H1 (cell line): ENCODE results near the gene RENBP. TPM values are rescaled to one million over a fixed set of nuclear protein-coding genes. Genes with fewer than 3 reads are reported as not detected.
A peak's percentile ranks its signal among the peaks of the same experiment; 100 is the strongest.

Experiments
- CTCF ChIA-PET: fragments of 300-600 bp; sonication (Branson Sonifier 250); formaldehyde crosslinking; loops from one replicate; lab custom pipeline; 2021; ENCODE audit not compliant: partially characterized antibody; lab: Charles Lee
- POLR2A ChIA-PET: fragments of 300-600 bp; sonication (Branson Sonifier 250); formaldehyde crosslinking; loops from one replicate; lab custom pipeline; 2021; ENCODE audit warnings: inconsistent platforms; ENCODE audit not compliant: partially characterized antibody; lab: Charles Lee
- DNase-seq, 2 experiments: peaks; one replicate each; pipeline versions ENCODE4 v3.0.0 to v3.0.0-alpha.2; 2010 to 2022; ENCODE audit warnings: low spot score in 2 of 2, low read depth in 1 of 2, mixed read lengths in 1 of 2
- FAIRE-seq: peaks from 2 replicates; lab custom pipeline; 2011; peaks lifted over from hg19 to GRCh38; lab: Jason Lieb, UNC
- H2AFZ ChIP-seq: 2 replicates; pipeline ENCODE4 v1.8.1; 2012; ENCODE audit warnings: low read length, inconsistent platforms
- H2AK5ac ChIP-seq: 2 replicates; pipeline ENCODE4 v1.6.1; 2013; ENCODE audit warnings: low read depth, low read length
- H2BK120ac ChIP-seq: replicated peaks from 2 replicates; pipeline ENCODE3; 2013; ENCODE audit warnings: low read depth, low read length, inconsistent platforms
- H2BK12ac ChIP-seq: 2 replicates; pipeline ENCODE4 v1.6.1; 2013; ENCODE audit warnings: low read depth, low read length
- H2BK15ac ChIP-seq: 2 replicates; pipeline ENCODE4 v1.6.1; 2013; ENCODE audit warnings: low read length
- H2BK20ac ChIP-seq: 2 replicates; pipeline ENCODE4 v1.6.1; 2013; ENCODE audit warnings: low read length
- H2BK5ac ChIP-seq: 2 replicates; pipeline ENCODE4 v1.6.1; 2013; ENCODE audit warnings: low read depth, low read length
- H3K14ac ChIP-seq: 2 replicates; pipeline ENCODE4 v1.6.1; 2013; ENCODE audit warnings: inconsistent platforms; ENCODE audit not compliant: insufficient read length
- H3K18ac ChIP-seq: 2 replicates; pipeline ENCODE4 v1.6.1; 2013; ENCODE audit warnings: low read length; ENCODE audit errors: extremely low read depth
- H3K23ac ChIP-seq: 2 replicates; pipeline ENCODE4 v1.6.1; 2013; ENCODE audit warnings: inconsistent platforms; ENCODE audit not compliant: insufficient read length
- H3K23me2 ChIP-seq: 2 replicates; pipeline ENCODE4 v1.6.1; 2013; ENCODE audit warnings: low read depth, low read length
- H3K27ac ChIP-seq: 2 replicates; pipeline ENCODE4 v1.6.1; 2011; ENCODE audit warnings: low read depth, low read length, inconsistent platforms
- H3K27me3 ChIP-seq, 4 experiments: replicated peaks in 1 of 4; 1 replicate in 1 of 4; 2 replicates in 3 of 4; pipeline versions ENCODE4 v1.6.1 to v1.8.1; 2011 to 2013; ENCODE audit warnings: low read length in 3 of 4, mild to moderate bottlenecking in 3 of 4, inconsistent platforms in 2 of 4, mixed read lengths in 2 of 4, moderate library complexity in 1 of 4; ENCODE audit not compliant: control insufficient read depth in 3 of 4, insufficient read depth in 3 of 4; ENCODE audit errors: extremely low read depth in 1 of 4
- H3K36me3 ChIP-seq, 4 experiments: 2 replicates each; pipeline versions ENCODE4 v1.6.1 to v1.8.1; 2011 to 2013; ENCODE audit warnings: mild to moderate bottlenecking in 4 of 4, low read length in 3 of 4, moderate library complexity in 2 of 4, control low read depth in 1 of 4, inconsistent platforms in 1 of 4; ENCODE audit not compliant: insufficient read depth in 4 of 4, control insufficient read depth in 2 of 4
- H3K4ac ChIP-seq: replicated peaks from 2 replicates; pipeline ENCODE3; 2013; ENCODE audit warnings: low read length, low read depth, mixed read lengths, inconsistent platforms; ENCODE audit not compliant: insufficient read length
- H3K4me1 ChIP-seq, 4 experiments: replicated peaks in 1 of 4; 1 replicate in 1 of 4; 2 replicates in 3 of 4; pipeline versions ENCODE4 v1.6.1 to v1.8.1; 2011 to 2013; ENCODE audit warnings: low read length in 3 of 4, inconsistent platforms in 2 of 4, mixed read lengths in 1 of 4; ENCODE audit not compliant: insufficient read depth in 4 of 4, control insufficient read depth in 3 of 4
- H3K4me2 ChIP-seq, 2 experiments: 2 replicates each; pipeline versions ENCODE4 v1.6.1 to v1.8.1; 2011 to 2013; ENCODE audit warnings: low read depth in 2 of 2, low read length in 2 of 2, control low read depth in 1 of 2, inconsistent platforms in 1 of 2, mild to moderate bottlenecking in 1 of 2; ENCODE audit not compliant: insufficient read depth in 1 of 2
- H3K4me3 ChIP-seq, 4 experiments: fragments of 200-600, 300-600 bp in 1 of 4; sonication (generic), shearing (Covaris generic), sonication (Bioruptor Twin) in 1 of 4; 2 replicates each; pipeline versions ENCODE4 v1.5.1 to v1.8.1; 2011 to 2016; ENCODE audit warnings: low read length in 4 of 4, low read depth in 3 of 4, control low read depth in 2 of 4, inconsistent platforms in 2 of 4, mild to moderate bottlenecking in 2 of 4, mixed read lengths in 1 of 4, moderate library complexity in 1 of 4; ENCODE audit not compliant: insufficient read depth in 2 of 4; ENCODE audit errors: extremely low read depth in 1 of 4
- H3K56ac ChIP-seq: replicated peaks from 2 replicates; pipeline ENCODE3; 2013; ENCODE audit warnings: low read depth, mild to moderate bottlenecking, mixed read lengths, low read length, inconsistent platforms; ENCODE audit not compliant: insufficient read length
- H3K79me1 ChIP-seq: 2 replicates; pipeline ENCODE4 v1.6.1; 2013; ENCODE audit warnings: low read depth, low read length, control low read depth
- H3K79me2 ChIP-seq, 2 experiments: 2 replicates each; pipeline versions ENCODE4 v1.6.1 to v1.8.1; 2012 to 2013; ENCODE audit warnings: low read length in 2 of 2, mild to moderate bottlenecking in 2 of 2, inconsistent platforms in 1 of 2; ENCODE audit not compliant: insufficient read depth in 2 of 2, control insufficient read depth in 1 of 2
- H3K9ac ChIP-seq, 4 experiments: replicated peaks in 1 of 4; 1 replicate in 1 of 4; 2 replicates in 3 of 4; pipeline versions ENCODE4 v1.6.1 to v1.8.1; 2011 to 2013; ENCODE audit warnings: low read depth in 3 of 4, low read length in 3 of 4, control low read depth in 2 of 4, mild to moderate bottlenecking in 2 of 4, moderate library complexity in 2 of 4, inconsistent platforms in 1 of 4; ENCODE audit errors: extremely low read depth in 1 of 4
- H3K9me3 ChIP-seq, 2 experiments: 2 replicates each; pipeline versions ENCODE4 v1.6.1 to v1.8.1; 2012 to 2013; ENCODE audit warnings: mild to moderate bottlenecking in 2 of 2, moderate library complexity in 2 of 2, control low read depth in 1 of 2, inconsistent platforms in 1 of 2, low read depth in 1 of 2, low read length in 1 of 2, mixed read lengths in 1 of 2; ENCODE audit not compliant: insufficient read depth in 2 of 2
- H4K20me1 ChIP-seq, 2 experiments: replicated peaks in 1 of 2; 2 replicates each; pipeline versions ENCODE3 to v1.8.1; 2011 to 2013; ENCODE audit warnings: inconsistent platforms in 2 of 2, low read length in 2 of 2, mild to moderate bottlenecking in 1 of 2; ENCODE audit not compliant: insufficient read depth in 2 of 2, control insufficient read depth in 1 of 2
- H4K5ac ChIP-seq: 2 replicates; pipeline ENCODE4 v1.6.1; 2013; ENCODE audit warnings: low read length, low read depth, mixed read lengths, inconsistent platforms; ENCODE audit not compliant: insufficient read length
- H4K8ac ChIP-seq: 2 replicates; pipeline ENCODE4 v1.8.0; 2013; ENCODE audit warnings: mild to moderate bottlenecking, moderate library complexity, low read length, inconsistent platforms; ENCODE audit not compliant: insufficient read depth; ENCODE audit errors: extremely low read depth
- H4K91ac ChIP-seq: replicated peaks from 2 replicates; pipeline ENCODE3; 2013; ENCODE audit warnings: low read length, mixed read lengths, inconsistent platforms; ENCODE audit not compliant: insufficient read length
- JUN ChIP-seq: IDR thresholded peaks from 2 replicates; pipeline ENCODE4 v1.6.1; 2011; ENCODE audit warnings: low read depth, mild to moderate bottlenecking, improper control_type of control experiment, low read length
- JUND ChIP-seq: IDR thresholded peaks from 2 replicates; pipeline ENCODE4 v1.6.1; 2011; ENCODE audit warnings: mild to moderate bottlenecking, improper control_type of control experiment, low read length
- POLR2AphosphoS5 ChIP-seq: IDR thresholded peaks from 2 replicates; pipeline ENCODE4 v1.6.1; 2011; ENCODE audit warnings: low read depth, low read length
- WGBS, 2 experiments: shearing (Covaris generic) in 1 of 2; methylation state at CpG; one replicate each; pipeline versions ENCODE4 v1.1.6 to v1.1.7; 2013 to 2015; ENCODE audit warnings: low lambda C conversion rate in 2 of 2, mixed read lengths in 2 of 2, inconsistent platforms in 1 of 2, low coverage in 1 of 2, missing lambda C conversion rate in 1 of 2; ENCODE audit not compliant: insufficient replicate concordance in 2 of 2, insufficient coverage in 1 of 2, insufficient read length in 1 of 2; ENCODE audit errors: extremely low coverage in 1 of 2, missing lambda C conversion rate in 1 of 2; 5-methylcytosine and 5-hydroxymethylcytosine counted together
- polyA plus RNA-seq, 7 experiments: library from polyadenylated mRNA; depleted of rRNA in 3 of 7; stranded (reverse) in 5 of 7; unstranded in 2 of 7; fragments of >200 nt in 5 of 7; fragments of 200-250 nt in 2 of 7; gene quantifications; 1 replicate in 5 of 7; 2 replicates in 1 of 7; 4 replicates in 1 of 7; pipeline versions ENCODE4 v1.2.1 to v1.2.3, GENCODE V29; 2011 to 2013; ENCODE audit warnings: missing spikeins in 2 of 7, mixed read lengths in 2 of 7
- total RNA-seq: library from RNA; stranded (reverse); fragmentation: NEBNext Ultra II Directional; extraction: Animal tissue kit (Norgen Biotek cat#: 25700); gene quantifications from 2 replicates; pipeline ENCODE4 v1.2.1, GENCODE V29; 2021

The RENBP gene
- total and polyA plus RNA-seq, 2 of the 8 experiments (the other 6 are each of a cell fraction or from before 2014, with no cell fraction given): 12.4 to 21.8 TPM

DNA sequence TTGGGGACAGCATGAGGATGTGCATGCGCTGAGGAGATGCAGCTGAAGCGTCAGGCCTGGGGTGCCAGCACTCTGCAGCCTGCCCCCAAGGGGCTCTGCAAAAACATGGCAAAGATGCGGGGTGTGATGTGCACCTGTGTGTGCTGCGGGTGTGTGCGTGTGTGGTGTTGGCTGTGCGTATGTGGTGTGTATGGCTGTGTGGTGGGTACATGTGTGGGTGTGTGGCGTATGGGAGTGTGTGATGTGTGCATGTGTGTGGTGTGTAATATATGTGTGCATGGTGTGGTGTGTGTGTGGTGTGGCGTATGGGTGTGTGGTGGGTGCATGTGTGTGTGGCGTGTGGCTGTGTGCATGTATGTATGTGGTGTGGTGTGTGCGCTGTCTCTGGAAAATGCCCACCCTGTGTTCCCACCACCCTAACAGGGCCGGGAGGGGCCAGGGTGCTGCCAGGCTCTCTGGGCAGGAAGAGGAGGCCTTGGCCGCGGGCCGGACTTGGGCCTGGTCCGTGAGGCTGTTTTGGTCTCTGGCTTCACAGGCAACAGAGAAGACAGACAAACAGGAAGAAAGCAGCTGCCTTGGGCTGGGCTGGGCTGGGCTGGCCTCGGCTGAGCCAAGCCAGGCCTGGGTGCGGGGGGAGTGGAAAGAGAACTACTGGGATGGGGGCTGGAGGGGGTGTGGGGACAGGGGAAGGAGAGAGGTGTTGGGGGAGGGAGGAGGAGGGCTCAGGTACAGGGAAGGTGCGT, 41.0 kb downstream of the RENBP start:
- 0 out of 2 replicates have a peak overlapping the region, but pooled peaks have one; percentile 44 for H2BK5ac ChIP-seq
- no peak overlapping the region for H3K4me3 ChIP-seq
- no peak overlapping the region for H2AK5ac ChIP-seq
- H3K18ac ChIP-seq: no peak overlapping the region; the same call in 1 of the 2 replicates
- H3K14ac ChIP-seq: no peak overlapping the region
- WGBS, 2 experiments: 85% methylated on average over 11 of the region's 18 CpGs; no CpG with 5 or more reads in 1 of the 2 experiments
- H3K4me2 ChIP-seq: no peak overlapping the region
- H3K36me3 ChIP-seq: no peaks in the 10 kb centered on the region
- H3K23ac ChIP-seq: no peak overlapping the region
- no peak overlapping the region for H2BK120ac ChIP-seq
- H3K56ac ChIP-seq: no peak overlapping the region
- no peak overlapping the region for H3K4ac ChIP-seq
- no peak overlapping the region for H4K5ac ChIP-seq
- H3K27ac ChIP-seq: no peak overlapping the region
- no peaks in the 10 kb centered on the region for H3K9me3 ChIP-seq
- H3K79me2 ChIP-seq: no peaks in the 10 kb centered on the region
- TF ChIP-seq JUND (no peak), JUN (no peak), POLR2AphosphoS5 (peak; percentile 26; the same call in 1 of the 2 replicates)
- H2BK12ac ChIP-seq: no peak overlapping the region; the same call in 1 of the 2 replicates
- H2BK15ac ChIP-seq: peak overlapping the region; percentile 5; the same call in 1 of the 2 replicates
- no peak overlapping the region for H4K8ac ChIP-seq
- peaks cover 0 to 12% (median 0%) of the 10 kb centered on the region in 4 experiments; a peak in 1 of 7 replicates for H3K4me1 ChIP-seq
- H4K91ac ChIP-seq: no peak overlapping the region
- DNase-seq: no peak
- CTCF ChIA-PET: interaction anchor here (1.1 kb wide), 1 partner anchor 22 kb away, joined by 3 read pairs; no protein-coding TSS in a partner anchor
- no peak overlapping the region for H3K9ac ChIP-seq
- no peak overlapping the region; the same call in 1 of the 2 replicates for H2BK20ac ChIP-seq
- POLR2A ChIA-PET: interaction anchor here (1.1 kb wide), 1 partner anchor 20 kb away, joined by 3 read pairs; no protein-coding TSS in a partner anchor
- FAIRE-seq: no peak
- no peaks in the 10 kb centered on the region for H3K79me1 ChIP-seq
- H3K23me2 ChIP-seq: peaks cover 3% of the 10 kb centered on the region; the same call in 1 of the 2 replicates
- no peaks in the 10 kb centered on the region for H3K27me3 ChIP-seq
- peaks cover 0 to 4% of the 10 kb centered on the region in 2 experiments for H4K20me1 ChIP-seq
- no peak overlapping the region for H2AFZ ChIP-seq
